ENCODE results near the gene ELMOD3. TPM values are rescaled to one million over a fixed set of nuclear protein-coding genes. Genes with fewer than 3 reads are reported as not detected.
"Not testable (repeated sequence)": the region's sequence is repeated elsewhere in the genome, so short reads cannot be mapped to it uniquely, and the experiment has no call there.

ELMOD3 gene
- total and polyA plus RNA-seq, 8 donors = 20.8 to 40.5 (median 31.8) TPM

- H3K4me3 ChIP-seq = no peak overlapping the region
- intact Hi-C loops (cut with DNase I) = no loop called here
- peaks cover 0 to 7% of the 10 kb centered on the region in 2 donors for H3K36me3 ChIP-seq
- peaks cover 9 to 39% of the 10 kb centered on the region in 2 donors for H3K4me1 ChIP-seq
- H3K27me3 ChIP-seq = no peaks in the 10 kb centered on the region
- no peaks in the 10 kb centered on the region for H3K9me3 ChIP-seq
- no peak for DNase-seq
- no peak for ATAC-seq
- TF ChIP-seq CTCF (IDR thresholded peaks at IDR 0.05) = no peak
- H3K27ac ChIP-seq = no peak overlapping the region
Observed at GRCh38 chr2:85329181-85329651, 25.4 kb upstream of the ELMOD3 start.

GRCh38 chr2:85329701-85330100 lies 24.9 kb upstream of the ELMOD3 start:
- ATAC-seq; H3K4me3 ChIP-seq; H3K27me3 ChIP-seq; DNase-seq; H3K36me3 ChIP-seq; H3K27ac ChIP-seq; intact Hi-C loops (cut with DNase I); H3K9me3 ChIP-seq: not testable (repeated sequence)
- peaks cover 8 to 34% of the 10 kb centered on the region in 2 donors for H3K4me1 ChIP-seq

GRCh38 chr2:85330839-85331636 lies 23.5 kb upstream of the ELMOD3 start:
- peaks cover 0 to 21% of the 10 kb centered on the region in 2 donors for H3K4me1 ChIP-seq
- DNase-seq = no peak
- no peaks in the 10 kb centered on the region for H3K36me3 ChIP-seq
- intact Hi-C loops (cut with DNase I) = no loop called here
- ATAC-seq = no peak
- H3K27me3 ChIP-seq = no peaks in the 10 kb centered on the region
- H3K27ac ChIP-seq = no peak overlapping the region
- H3K9me3 ChIP-seq = no peaks in the 10 kb centered on the region
- no peak for TF ChIP-seq CTCF (IDR thresholded peaks at IDR 0.05)
- H3K4me3 ChIP-seq = no peak overlapping the region

GRCh38 chr2:85333877-85334276 lies 20.7 kb upstream of the ELMOD3 start:
- H3K4me3 ChIP-seq; DNase-seq; H3K9me3 ChIP-seq; ATAC-seq; H3K27ac ChIP-seq; H3K4me1 ChIP-seq; H3K36me3 ChIP-seq; H3K27me3 ChIP-seq; intact Hi-C loops (cut with DNase I): not testable (repeated sequence)

- H3K4me3 ChIP-seq = no peak overlapping the region
- no peak for TF ChIP-seq CTCF (IDR thresholded peaks at IDR 0.05)
- no peaks in the 10 kb centered on the region for H3K4me1 ChIP-seq
- no peak for ATAC-seq
- no peak for DNase-seq
- no peak overlapping the region for H3K27ac ChIP-seq
- no peaks in the 10 kb centered on the region for H3K36me3 ChIP-seq
- no peaks in the 10 kb centered on the region for H3K27me3 ChIP-seq
- H3K9me3 ChIP-seq = no peaks in the 10 kb centered on the region
- intact Hi-C loops (cut with DNase I) = no loop called here
Observed at GRCh38 chr2:85334928-85335327, 19.6 kb upstream of the ELMOD3 start.

GRCh38 chr2:85340034-85340892 lies 14.3 kb upstream of the ELMOD3 start:
- ATAC-seq = peak; percentile 82
- TF ChIP-seq CTCF (IDR thresholded peaks at IDR 0.05) = no peak
- no peaks in the 10 kb centered on the region for H3K4me1 ChIP-seq
- no peaks in the 10 kb centered on the region for H3K27me3 ChIP-seq
- H3K36me3 ChIP-seq = peaks cover 0 to 31% of the 10 kb centered on the region in 2 donors
- peak in 1 of 4 donors; percentile 48 for DNase-seq
- no peak overlapping the region for H3K4me3 ChIP-seq
- H3K9me3 ChIP-seq = no peaks in the 10 kb centered on the region
- H3K27ac ChIP-seq = no peak overlapping the region
- intact Hi-C loops (cut with DNase I) = no loop called here
